Ecto neural progenitor cell (in vitro differentiated cells): ENCODE measurements around the gene POM121L2.
A peak's percentile ranks its signal among the peaks of the same experiment; 100 is the strongest.

Experiments used
- DNase-seq: peaks from one replicate; pipeline ENCODE4 v3.0.0-alpha.2; 2018; ENCODE audit warnings: low spot score

The POM121L2 gene

DNA sequence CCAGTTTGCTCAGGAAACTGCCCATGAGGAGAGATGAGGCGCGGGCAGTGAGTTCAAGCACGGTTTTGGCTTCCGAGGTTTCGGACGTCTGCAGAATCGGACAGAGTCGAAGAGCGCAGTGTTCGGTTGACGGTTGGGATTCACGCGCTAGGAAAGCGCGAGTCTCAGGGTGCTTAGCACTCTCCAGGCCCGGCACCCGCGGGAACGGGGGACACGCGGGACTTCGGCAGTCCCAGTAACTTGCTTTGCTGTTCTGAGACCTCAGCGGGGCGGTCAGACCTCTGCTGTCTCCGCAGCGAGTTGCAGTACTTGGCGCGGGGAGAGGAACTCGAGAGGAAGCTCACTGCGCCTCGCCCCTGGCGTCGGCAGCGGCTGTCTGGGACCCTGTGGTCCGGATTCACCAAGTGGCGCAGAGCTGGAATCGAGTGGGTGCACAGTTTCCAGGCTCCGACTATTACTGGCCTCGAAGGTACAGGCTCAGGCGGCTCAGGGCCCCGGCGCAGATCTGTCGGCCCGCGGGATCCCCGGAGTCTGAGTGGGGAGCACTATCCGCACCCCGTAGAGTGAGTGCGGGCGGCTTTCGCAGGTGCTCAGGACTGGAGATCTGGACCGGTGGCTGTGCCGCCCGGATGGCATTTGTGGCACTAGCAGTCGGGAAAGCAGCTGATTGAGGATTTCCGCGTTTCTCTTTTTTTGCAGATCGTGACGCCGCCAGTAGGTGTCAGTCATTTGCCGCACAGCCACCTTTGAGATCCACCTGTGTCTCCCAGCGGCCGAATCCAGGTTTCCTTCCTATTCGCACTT, at the start of gene POM121L2:
Gene POM121L2, minus strand, starts transcription at position 128 of the 804 bp plus-strand sequence. Its CDS starts 103 bp downstream, at position 25.
- peak; percentile 83 for DNase-seq

DNA sequence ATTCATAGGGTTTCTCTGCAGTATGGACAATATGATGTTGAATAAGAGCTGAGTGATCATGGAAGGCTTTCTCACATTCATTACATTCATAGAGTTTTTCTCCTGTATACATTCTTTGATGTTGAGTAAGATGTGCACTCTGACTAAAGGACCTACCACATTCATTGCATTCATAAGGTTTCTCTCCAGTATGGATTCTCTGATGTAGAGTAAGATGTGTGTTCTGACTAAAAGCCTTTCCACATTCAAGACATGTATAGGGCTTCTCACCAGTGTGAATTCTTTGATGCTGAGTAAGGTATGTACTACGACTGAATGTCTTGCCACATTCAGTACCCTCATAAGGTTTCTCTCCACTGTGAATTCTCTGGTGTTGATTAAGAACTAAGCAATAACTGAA, 47.2 kb upstream of the POM121L2 start:
- no peak for DNase-seq

DNA sequence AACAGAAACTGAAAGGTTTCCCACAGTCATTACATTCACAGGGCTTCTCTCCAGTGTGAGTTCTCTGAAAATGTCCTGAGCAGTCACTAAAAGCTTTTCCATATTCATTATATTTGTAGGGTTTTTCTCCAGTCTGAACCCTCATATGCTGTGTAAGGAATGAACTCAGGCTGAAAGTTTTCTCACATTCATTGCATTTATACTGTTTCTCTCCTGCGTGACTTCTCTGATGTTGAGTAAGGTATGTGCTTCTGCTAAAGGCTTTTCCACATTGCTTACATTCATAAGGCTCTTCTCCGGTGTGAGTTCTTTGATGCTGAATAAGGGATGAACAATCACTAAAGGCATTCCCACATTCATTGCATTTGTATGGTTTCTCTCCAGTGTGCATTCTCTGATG, 46.7 kb upstream of the POM121L2 start:
- DNase-seq = no peak

DNA sequence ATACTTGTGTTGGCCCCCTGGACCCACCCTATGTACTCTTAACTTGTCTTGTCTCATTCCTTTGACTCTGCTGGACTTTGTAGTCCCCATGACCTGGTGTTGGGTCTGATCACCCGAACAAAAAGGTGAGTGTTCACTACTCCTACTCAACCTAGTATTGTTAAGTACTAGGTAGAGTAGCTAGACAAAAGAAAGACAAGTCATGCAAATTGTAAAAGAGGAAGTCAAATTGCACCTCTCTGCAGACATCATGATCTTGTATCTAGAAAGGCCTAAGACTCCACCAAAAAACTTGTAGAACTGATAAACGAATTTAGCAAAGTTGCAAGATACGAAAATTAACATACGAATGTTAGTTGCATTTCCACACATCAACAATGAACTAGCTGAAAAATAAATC, 40.8 kb upstream of the POM121L2 start:
- DNase-seq = no peak

DNA sequence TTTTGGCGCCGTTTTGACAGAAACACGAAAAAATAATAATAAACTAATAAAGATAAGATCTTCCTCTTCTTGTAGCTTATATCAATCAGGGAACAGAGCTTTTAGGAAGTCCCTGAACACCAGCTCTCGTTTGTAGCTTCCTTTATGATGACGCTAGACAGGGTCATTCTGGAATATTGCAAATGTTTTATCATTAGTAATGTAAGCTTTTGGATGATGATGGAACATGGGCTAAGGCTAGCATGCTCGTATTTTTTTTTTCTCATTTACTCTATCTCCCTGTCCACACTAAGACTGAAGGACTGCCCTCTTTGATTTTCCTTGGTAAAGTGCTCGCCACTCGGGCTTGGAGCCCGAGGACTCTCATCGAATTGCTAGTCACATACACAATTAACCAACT, 22.1 kb upstream of the POM121L2 start:
- no peak for DNase-seq

DNA sequence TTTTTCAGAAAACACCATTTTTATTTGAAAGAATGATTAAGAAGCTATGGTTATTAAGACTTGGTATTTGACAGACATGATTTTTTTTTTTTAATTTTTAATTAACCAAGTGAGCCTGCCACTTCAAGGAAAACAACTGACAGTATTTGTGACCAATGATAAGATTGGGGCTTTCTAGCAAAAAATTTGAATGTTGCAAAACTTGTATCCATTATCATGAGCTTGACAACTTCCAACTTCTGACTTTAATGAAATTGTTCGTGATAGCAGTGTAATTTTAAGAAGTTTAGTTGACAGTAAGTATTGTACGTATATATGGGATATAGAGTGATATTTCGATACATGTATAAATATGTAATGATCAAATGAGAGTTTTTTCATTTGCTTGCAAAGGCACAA, 21.6 kb upstream of the POM121L2 start:
- no peak for DNase-seq

DNA sequence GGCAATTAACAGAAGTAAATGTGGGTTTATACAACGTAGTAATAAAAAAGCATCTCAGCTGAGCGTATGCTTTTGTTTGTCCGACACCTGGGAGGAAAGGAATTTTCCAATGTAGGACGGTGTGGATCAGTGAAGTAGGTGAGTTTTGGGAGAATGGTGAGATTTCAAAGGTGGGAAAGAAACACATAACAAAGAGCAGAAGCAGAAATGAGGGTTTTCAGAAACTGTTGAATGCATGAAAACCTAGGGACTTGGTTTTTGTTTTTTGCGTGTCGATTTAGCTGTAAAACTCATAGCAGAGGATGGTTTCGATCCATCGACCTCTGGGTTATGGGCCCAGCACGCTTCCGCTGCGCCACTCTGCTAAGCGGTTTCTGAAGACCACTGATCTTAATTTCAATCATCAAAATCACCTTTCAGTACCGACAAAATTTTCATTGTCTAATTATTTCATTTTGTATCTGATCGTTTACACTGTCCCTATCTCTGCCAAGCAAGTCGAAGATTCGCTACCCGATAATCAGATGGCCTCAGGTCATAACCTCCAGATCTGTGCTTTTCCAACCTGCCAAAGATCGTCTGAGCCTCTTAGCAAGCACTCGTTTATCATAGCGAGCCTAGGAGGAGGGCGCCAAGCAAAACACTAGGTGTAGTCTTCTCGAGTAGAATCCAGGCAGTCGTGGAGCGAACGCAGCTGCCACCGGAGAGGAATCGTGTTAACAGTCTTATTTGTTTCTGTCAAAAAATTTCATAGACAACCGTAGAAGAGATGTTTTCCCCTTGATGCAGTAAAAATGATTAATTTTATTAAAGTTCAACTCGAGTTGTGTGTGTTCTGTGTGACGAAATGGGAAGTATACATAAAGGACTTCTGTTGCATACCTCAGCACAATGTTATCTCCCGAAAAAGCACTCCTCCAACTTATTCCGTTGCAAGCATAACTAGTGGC, 20.9 kb upstream of the POM121L2 start:
- DNase-seq = peak; percentile 66

DNA sequence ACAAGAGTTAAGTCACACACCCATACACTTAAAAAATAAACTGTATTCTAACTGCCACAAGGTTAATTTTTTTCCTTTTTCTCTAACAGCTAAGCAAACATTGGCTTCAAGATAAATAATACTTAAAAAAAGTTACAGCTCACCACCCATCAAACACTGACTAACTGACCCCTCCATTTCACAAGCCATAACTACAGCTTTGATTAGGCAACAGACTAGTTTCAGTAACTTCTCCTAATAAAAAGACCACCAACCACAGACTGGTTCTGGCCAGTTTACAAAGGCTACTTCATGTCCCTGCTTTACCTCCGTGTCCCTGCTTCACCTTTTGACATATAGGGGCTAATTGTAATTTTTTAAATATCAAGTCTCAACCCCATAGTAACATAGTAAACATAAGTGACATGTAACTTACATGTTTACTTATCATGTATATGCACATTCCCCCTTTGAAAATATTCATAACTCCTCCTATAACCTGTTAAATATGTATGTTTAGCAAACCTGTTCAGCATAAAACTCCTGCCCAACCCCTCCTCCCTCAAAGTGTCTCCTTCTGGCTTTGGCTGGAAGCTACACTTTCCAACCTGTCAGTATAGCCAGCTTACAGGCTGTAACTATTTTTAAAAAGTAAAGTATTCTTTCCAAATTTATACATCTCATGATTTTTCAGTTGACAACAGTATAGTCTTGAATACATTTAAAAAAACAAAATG, 15.1 kb upstream of the POM121L2 start:
- DNase-seq = no peak

DNA sequence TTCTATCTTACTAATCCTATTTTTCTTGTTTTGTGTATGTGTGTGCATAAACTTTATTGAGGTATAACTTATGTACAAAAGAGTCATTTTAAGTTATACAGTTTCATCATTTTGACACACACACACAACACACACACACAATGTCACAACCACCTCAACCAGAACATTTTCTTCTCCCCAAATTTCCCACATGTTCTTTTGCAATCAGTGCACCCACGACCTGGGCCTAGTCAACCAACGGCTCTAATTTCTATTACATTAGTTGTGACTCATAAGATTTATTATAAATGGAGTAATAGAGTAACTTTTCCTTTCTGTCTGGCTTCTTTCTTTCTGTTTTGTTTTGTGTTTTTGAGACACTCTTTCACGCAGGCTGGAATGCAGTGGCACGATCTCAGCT, 9.8 kb upstream of the POM121L2 start:
- no peak for DNase-seq

DNA sequence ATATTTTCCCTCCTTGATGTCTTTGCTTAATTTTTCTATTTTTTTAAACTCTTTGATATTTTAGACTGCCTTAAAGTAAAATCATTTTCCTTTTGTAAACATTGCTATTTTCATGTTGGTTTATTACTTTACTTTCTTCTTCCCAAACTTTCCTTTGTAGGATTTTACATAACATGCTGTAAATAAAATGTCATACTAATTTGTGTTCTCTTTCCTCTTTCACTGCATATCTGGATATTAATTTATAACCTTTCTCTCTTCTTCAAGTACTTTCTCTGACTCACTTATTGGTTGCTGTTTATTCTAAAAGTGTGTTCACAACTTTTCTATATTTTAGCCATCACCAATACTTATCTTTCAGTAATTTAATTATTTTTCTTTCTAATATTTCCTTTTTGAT, 9.3 kb upstream of the POM121L2 start:
- no peak for DNase-seq

DNA sequence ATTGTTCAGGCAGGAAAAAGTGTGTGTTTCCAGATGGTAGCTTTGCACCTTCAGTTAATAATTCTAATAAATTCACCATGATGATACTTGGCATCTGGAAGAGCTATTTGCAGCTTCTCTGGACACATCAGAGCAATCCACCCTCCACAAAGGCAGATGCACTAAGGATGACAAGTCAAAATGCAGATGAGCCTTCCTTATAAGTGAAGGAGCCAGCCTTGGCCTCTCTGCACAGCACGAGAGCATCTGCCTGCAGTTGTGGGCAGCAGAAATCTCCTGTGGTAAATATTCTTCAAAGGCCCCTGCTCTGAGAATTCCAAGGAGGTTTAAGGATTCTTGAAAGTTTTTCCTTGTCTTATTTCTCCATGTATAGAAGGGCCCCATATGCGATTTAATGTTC, 6.9 kb upstream of the POM121L2 start:
- no peak for DNase-seq

DNA sequence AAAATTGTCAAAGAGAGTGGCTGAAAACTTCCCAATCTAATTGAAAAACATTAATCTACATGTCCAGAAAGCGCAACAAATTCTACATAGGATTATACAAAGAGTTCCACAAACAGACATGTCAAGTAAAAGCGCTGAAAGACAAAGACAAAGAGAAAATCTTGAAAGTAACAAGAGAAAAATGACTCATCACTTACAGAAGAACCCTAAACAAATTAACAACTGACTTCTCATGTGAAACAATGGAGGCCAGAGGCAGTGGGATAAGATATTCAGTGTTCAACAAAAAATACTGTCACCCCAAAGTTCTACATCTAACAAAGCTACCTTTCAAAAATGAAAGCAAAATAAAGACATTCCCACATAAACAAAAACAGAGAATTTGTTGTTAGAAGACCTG, 2.0 kb upstream of the POM121L2 start:
- no peak for DNase-seq

DNA sequence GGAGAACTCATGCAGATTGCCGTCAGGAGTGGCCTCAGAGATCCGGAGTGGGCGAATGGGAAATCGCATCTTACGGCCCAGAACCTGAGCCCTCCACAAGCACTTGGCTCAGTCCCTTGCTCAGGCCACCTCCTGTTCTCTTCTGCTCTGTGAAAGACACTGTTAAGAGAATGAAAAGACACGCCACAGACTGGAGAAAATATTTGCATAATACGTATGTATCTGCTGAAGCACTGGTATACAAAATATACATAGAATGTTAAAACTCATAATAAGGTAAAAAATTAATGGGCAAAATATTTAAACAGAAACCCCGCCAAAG, 838 bp upstream of the POM121L2 start:
- no peak for DNase-seq

DNA sequence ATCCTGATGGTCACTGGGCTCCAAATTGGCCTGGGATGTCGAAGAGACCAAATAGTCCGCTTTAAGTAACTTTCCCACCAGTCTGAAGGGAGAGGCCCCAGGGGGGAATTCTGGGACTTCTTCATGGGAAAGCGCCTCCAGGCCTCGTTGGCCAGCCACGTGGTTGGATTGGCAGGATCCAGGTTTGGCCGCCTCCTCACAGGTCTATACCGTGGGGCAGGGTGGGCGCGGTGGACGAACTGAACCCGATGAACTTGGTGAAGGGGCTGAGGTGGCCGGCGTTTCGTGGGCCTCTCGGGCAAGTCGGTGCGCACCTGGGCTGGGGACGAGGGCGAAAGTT, 297 bp downstream of the POM121L2 start:
- no peak for DNase-seq

DNA sequence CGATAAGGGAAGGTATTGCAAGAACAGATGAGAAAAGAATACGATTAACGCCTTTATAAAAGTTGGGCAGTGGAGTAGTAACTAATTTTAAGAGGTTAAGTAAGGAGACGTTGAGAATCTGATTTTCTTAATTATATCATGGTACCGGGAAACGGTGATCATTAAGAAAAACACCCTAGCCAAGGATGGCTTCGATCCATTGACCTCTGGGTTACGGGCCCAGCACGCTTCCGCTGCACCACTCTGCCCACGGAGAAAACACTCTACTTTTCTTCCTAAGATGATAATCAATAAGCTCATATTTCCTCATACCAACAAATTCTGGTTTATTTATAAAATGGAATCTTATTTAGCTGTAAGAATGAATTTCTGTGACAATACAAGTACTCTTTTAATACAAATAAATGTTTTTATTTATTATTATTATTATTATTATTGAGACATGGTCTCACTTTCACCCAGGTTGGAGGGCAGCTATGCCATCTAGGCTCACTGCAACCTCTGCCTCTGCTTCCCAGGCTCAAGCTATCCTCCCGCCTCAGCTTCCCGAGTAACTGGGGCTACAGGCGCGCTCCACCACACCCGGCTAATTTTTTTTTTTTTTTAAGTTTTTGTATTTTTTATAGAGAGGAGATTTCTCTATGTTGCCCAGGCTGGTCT, 8.3 kb downstream of the POM121L2 start:
- no peak for DNase-seq

DNA sequence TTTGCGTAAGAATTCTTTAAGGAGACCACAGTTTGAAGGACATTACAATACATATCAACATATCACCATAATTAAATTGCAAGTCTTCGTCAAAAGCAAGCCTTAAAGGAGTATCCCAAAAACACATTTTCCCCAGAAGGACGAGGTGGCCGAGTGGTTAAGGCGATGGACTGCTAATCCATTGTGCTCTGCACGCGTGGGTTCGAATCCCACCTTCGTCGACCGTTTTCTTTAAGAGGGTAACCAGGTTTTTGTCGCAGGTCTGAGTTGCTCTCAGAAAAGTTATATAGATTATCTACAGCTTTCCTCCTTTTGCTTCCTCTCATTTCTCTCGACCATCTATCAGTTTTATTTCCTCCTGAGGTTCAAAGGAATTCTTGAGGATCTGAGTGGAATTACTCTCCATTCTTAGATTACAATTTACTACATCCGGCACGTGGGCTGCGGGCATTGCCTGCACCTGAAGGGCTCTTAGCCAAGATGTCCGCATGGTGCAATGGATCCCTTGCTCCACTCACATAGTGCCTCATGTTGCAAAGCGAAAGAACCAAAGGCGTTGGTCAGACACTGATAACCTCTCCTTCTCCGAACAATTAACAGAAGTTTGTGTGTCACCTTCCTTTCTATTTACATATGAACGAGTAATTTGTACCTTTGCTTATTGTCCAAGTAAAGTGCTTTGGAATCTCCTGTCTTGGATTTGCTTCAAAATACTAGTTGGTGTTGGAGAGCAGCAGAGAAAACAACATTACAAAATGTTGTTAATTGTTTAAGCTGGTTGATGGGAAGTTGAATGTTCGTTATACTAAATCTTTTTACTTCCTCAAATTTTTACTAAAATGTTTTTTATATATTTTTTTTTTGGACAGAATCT, 14.0 kb downstream of the POM121L2 start:
- no peak for DNase-seq

DNA sequence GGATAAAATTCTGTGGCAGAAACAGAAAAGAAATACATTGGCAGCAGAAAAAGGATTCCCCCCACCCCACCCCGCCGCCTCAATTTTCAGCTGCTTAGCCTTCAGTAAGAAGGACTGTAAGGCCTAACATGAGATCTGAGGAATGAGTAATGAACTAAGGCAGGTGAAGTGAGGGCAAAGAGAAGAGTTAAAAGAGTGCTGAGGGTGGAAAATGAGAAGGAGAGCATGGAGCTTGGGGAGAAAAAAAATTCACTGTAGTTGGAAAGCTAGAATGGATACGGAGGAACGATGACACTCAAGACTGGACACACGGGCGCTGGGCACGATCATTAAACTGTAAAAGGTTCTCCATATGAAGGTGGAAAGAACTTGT, 14.6 kb downstream of the POM121L2 start:
- DNase-seq = no peak

DNA sequence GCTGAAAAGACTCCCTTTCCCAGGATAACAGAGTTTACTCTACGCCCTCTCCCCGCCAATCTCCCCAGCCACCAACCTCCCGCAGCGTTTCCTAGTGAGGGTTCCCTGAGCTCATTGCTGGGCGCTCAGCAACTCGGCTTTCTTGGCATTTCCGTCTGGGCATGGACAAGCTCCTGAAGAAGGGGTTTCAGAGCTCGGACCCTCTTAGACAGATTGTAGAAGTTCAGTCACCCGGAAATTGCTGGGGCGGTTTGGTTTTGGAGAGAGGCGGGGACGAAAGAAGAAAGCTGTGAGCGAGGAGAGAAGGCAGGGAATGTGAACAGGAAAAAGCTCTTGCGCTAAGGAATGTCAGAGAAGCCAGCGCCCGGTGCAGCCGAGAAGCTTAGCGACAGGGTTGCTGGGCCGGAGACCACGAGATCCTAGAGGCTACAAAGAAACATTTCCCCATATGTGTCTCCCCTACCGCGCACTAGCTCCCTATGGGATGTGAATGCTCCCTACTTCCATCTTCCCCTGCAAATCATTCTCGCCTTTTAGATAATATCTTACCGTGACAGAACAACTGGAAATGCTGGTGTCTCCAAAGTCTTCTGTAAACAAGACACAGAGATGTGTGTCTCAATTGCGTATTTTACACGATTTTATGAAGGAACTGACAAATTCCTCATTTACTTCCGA, 15.8 kb downstream of the POM121L2 start:
- peak; percentile 81 for DNase-seq

DNA sequence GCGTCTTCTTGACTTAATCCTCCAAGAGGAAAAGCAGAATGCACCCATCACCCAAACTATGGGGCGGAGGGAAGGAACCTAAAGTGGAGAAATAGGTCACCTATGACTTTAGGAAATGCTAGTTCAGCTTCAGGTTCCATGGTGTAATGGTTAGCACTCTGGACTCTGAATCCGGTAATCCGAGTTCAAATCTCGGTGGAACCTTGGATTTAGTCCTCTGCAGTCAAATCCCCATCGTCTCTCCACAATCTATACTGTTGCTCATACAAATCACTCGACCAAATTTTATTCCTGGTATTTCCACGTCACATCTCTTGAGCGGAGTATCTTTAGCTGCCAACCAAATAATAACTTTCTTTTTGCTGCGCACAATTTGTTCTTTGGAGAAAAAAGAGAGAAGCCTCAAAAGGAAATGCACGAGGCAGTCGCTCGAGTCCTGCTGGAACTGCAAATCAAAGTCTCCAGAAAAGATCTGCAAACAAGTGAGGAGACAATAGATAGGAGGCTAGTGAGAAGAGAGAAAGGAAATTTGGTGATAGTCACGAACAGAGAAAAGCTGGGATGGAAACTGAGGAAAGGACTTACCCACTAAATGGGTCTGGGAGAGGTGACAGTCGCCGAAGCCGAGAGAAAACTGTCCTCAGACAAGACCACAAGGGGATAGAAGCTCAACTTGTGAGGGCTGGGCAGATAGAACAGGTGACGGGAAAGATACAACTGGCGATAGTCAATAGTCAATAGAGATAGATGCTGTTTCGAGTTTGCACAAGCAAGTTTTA, 16.6 kb downstream of the POM121L2 start:
- peak; percentile 58 for DNase-seq

DNA sequence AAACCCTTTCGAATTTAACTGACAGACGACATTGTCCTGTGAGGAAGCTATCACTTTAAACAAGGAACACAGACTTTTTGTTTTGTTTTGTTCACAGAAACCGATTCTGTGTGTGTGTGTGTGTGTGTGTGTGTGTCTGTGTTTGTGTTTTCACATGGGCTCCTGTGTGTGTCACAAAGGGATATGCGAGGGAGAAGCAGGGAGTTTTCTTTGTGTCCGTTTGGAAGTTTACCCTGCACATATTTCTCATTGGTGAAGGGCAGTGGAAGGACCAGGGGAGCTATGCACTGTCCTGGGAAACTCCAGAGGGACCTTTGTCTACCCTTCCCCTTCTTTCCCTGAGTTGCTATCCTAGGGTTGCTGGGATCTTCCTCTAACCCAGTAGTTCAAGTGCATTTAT, 17.7 kb downstream of the POM121L2 start:
- DNase-seq = no peak
